WTC11 (cell line): ENCODE measurements around the gene HDAC8. TPM values are rescaled to one million over a fixed set of nuclear protein-coding genes. Genes with fewer than 3 reads are reported as not detected.
"Not testable (repeated sequence)": the region's sequence is repeated elsewhere in the genome, so short reads cannot be mapped to it uniquely, and the experiment has no call there.

ENCODE experiments used
- ATAC-seq: fragments of 200-7000 bp; cut with Tn5 transposase; 2 replicates; pipeline ENCODE4 v1.10.0; 2021; ENCODE audit warnings: mild to moderate bottlenecking, moderate library complexity
- CTCF ChIA-PET: fragments of 300-600 bp; sonication (Branson Sonifier 250); formaldehyde crosslinking; loops from one replicate; lab custom pipeline; 2021; ENCODE audit warnings: antibody characterized with exemption; lab: Charles Lee
- POLR2A ChIA-PET: fragments of 350-600 bp; sonication (Branson Sonifier 250); formaldehyde crosslinking; loops from one replicate; lab custom pipeline; 2021; ENCODE audit warnings: antibody characterized with exemption; lab: Charles Lee
- DNase-seq: peaks from one replicate; pipeline ENCODE4 v3.0.0; 2021; ENCODE audit warnings: low spot score
- H3K27ac Mint-ChIP-seq: 2 replicates; pipeline ENCODE4 v1.8.0; 2021; ENCODE audit warnings: mixed read lengths
- H3K27me3 Mint-ChIP-seq: 2 replicates; pipeline ENCODE4 v1.8.0; 2021; ENCODE audit warnings: low read depth, mild to moderate bottlenecking, moderate library complexity, mixed read lengths
- H3K36me3 Mint-ChIP-seq: 2 replicates; pipeline ENCODE4 v1.8.0; 2021; ENCODE audit warnings: mixed read lengths
- H3K4me1 Mint-ChIP-seq: 2 replicates; pipeline ENCODE4 v1.8.0; 2022; ENCODE audit warnings: mixed read lengths
- H3K4me3 Mint-ChIP-seq: 2 replicates; pipeline ENCODE4 v1.8.0; 2021; ENCODE audit warnings: mild to moderate bottlenecking, moderate library complexity, mixed read lengths
- H3K9me3 Mint-ChIP-seq: 2 replicates; pipeline ENCODE4 v1.8.0; 2021; ENCODE audit warnings: mixed read lengths
- E2F5 ChIP-seq: sonication (generic); formaldehyde crosslinking; IDR thresholded peaks from 2 replicates; pipeline ENCODE4 v1.8.1; 2022; ENCODE audit warnings: mild to moderate bottlenecking, moderate library complexity, missing genetic modification reagents
- ELF4 ChIP-seq: sonication (generic); formaldehyde crosslinking; IDR thresholded peaks from 2 replicates; pipeline ENCODE4 v1.8.1; 2022; ENCODE audit warnings: low read depth, mild to moderate bottlenecking, moderate library complexity, missing genetic modification reagents
- EMX1 ChIP-seq: fragments of 250-450 bp; sonication (Bioruptor Pico); IDR thresholded peaks from 2 replicates; pipeline ENCODE4 v1.8.0; 2021; ENCODE audit warnings: mild to moderate bottlenecking
- ERG ChIP-seq: fragments of 250-450 bp; sonication (Bioruptor Pico); IDR thresholded peaks from 2 replicates; pipeline ENCODE4 v1.8.0; 2021; ENCODE audit warnings: mild to moderate bottlenecking
- ETV6 ChIP-seq: sonication (generic); formaldehyde crosslinking; IDR thresholded peaks from 2 replicates; pipeline ENCODE4 v1.8.1; 2022; ENCODE audit warnings: mild to moderate bottlenecking, missing genetic modification reagents
- FOXJ3 ChIP-seq: sonication (generic); formaldehyde crosslinking; IDR thresholded peaks from 2 replicates; pipeline ENCODE4 v1.9.0; 2021; ENCODE audit warnings: missing genetic modification reagents, mild to moderate bottlenecking, borderline replicate concordance
- FOXP4 ChIP-seq: sonication (generic); formaldehyde crosslinking; IDR thresholded peaks from 2 replicates; pipeline ENCODE4 v1.8.0; 2022; ENCODE audit warnings: mild to moderate bottlenecking, missing genetic modification reagents
- GABPB1 ChIP-seq: sonication (generic); formaldehyde crosslinking; IDR thresholded peaks from 2 replicates; pipeline ENCODE4 v1.8.1; 2023; ENCODE audit warnings: mild to moderate bottlenecking, missing genetic modification reagents
- KAT7 ChIP-seq: sonication (generic); formaldehyde crosslinking; IDR thresholded peaks from 2 replicates; pipeline ENCODE4 v1.8.1; 2023; ENCODE audit warnings: missing genetic modification reagents, mild to moderate bottlenecking, borderline replicate concordance
- NFYB ChIP-seq: sonication (generic); formaldehyde crosslinking; conservative IDR thresholded peaks from 2 replicates; pipeline ENCODE4 v1.8.0; 2022; ENCODE audit warnings: low read depth, missing genetic modification reagents
- NR1H2 ChIP-seq: sonication (generic); formaldehyde crosslinking; IDR thresholded peaks from 2 replicates; pipeline ENCODE4 v1.9.0; 2021; ENCODE audit warnings: mild to moderate bottlenecking, moderate library complexity, missing genetic modification reagents
- NR3C1 ChIP-seq: sonication (generic); formaldehyde crosslinking; conservative IDR thresholded peaks from 2 replicates; pipeline ENCODE4 v1.8.1; 2023; ENCODE audit warnings: low read depth, mild to moderate bottlenecking, missing genetic modification reagents
- PRRX2 ChIP-seq: fragments of 250-450 bp; sonication (Bioruptor Pico); IDR thresholded peaks from 2 replicates; pipeline ENCODE4 v1.8.0; 2021; ENCODE audit warnings: mild to moderate bottlenecking
- TEAD1 ChIP-seq: sonication (generic); formaldehyde crosslinking; IDR thresholded peaks from 2 replicates; pipeline ENCODE4 v1.8.0; 2022; ENCODE audit warnings: mild to moderate bottlenecking, missing genetic modification reagents
- ZMAT4 ChIP-seq: fragments of 250-450 bp; sonication (Bioruptor Pico); IDR thresholded peaks from 2 replicates; pipeline ENCODE4 v1.9.0; 2021; ENCODE audit warnings: mild to moderate bottlenecking
- ZNF121 ChIP-seq: sonication (generic); formaldehyde crosslinking; IDR thresholded peaks from 2 replicates; pipeline ENCODE4 v1.8.0; 2023; ENCODE audit warnings: missing genetic modification reagents
- ZNF138 ChIP-seq: sonication (generic); formaldehyde crosslinking; conservative IDR thresholded peaks from 2 replicates; pipeline ENCODE4 v1.8.1; 2022; ENCODE audit warnings: mild to moderate bottlenecking, moderate library complexity, missing genetic modification reagents
- ZNF219 ChIP-seq: sonication (generic); formaldehyde crosslinking; IDR thresholded peaks from 2 replicates; pipeline ENCODE4 v1.8.0; 2023; ENCODE audit warnings: missing genetic modification reagents, mild to moderate bottlenecking, borderline replicate concordance
- ZNF317 ChIP-seq: sonication (generic); formaldehyde crosslinking; IDR thresholded peaks from 2 replicates; pipeline ENCODE4 v1.8.1; 2023; ENCODE audit warnings: low read depth, mild to moderate bottlenecking, moderate library complexity, missing genetic modification reagents, borderline replicate concordance
- ZNF396 ChIP-seq: fragments of 250-450 bp; sonication (Bioruptor Pico); IDR thresholded peaks from 2 replicates; pipeline ENCODE4 v1.8.0; 2021; ENCODE audit warnings: mild to moderate bottlenecking, moderate library complexity, borderline replicate concordance
- ZNF512 ChIP-seq: sonication (generic); formaldehyde crosslinking; IDR thresholded peaks from 2 replicates; pipeline ENCODE4 v1.8.1; 2022; ENCODE audit warnings: missing genetic modification reagents, borderline replicate concordance
- ZNF671 ChIP-seq: fragments of 250-450 bp; sonication (Bioruptor Pico); IDR thresholded peaks from 2 replicates; pipeline ENCODE4 v1.8.0; 2021; ENCODE audit warnings: mild to moderate bottlenecking
- ZSCAN18 ChIP-seq: fragments of 250-450 bp; sonication (Bioruptor Pico); IDR thresholded peaks from 2 replicates; pipeline ENCODE4 v2.1.2; 2022; ENCODE audit warnings: mild to moderate bottlenecking, moderate library complexity
- total RNA-seq: library from RNA; stranded (reverse); gene quantifications from 3 replicates; pipeline ENCODE4 v1.2.3, GENCODE V29; 2021
- TF ChIP-seq, protein P1 (sequence below): sonication (generic); formaldehyde crosslinking; IDR thresholded peaks from 2 replicates; pipeline ENCODE4 v1.8.1; 2023; ENCODE audit warnings: mild to moderate bottlenecking, missing genetic modification reagents

Gene HDAC8
- total RNA-seq, 1 experiment from 2014 or later = 22.5 TPM

DNA sequence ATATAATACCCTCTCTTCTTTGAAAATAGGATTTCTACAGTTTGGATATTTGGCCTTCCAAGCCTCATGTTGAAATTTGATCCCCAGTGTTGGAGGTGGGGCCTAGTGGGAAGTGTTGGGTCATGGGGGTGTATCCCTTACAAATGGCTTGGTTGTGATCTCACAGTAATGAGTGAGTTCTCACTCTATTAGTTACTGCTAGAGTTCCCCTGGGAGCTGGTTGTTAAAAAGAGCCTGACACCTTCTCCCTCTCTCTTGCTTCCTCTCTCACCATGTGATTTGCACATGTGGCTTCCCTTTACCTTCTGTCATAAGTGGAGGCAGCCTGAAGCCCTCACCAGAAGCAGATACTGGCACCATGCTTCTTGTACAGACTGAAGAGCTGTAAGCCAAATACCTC lies 73.9 kb downstream of the HDAC8 start:
- POLR2A ChIA-PET = no interaction called here
- peaks cover 8% of the 10 kb centered on the region for H3K4me1 Mint-ChIP-seq
- no peaks in the 10 kb centered on the region for H3K9me3 Mint-ChIP-seq
- H3K27ac Mint-ChIP-seq = no peak overlapping the region
- ATAC-seq = peak; percentile 66
- no peak overlapping the region for H3K4me3 Mint-ChIP-seq
- CTCF ChIA-PET = no interaction called here
- TF ChIP-seq NFYB (no peak), ZNF317 (CRISPR knock-in tag) (no peak), ZMAT4 (CRISPR knock-in tag) (no peak), NR1H2 (CRISPR knock-in tag) (no peak), EMX1 (CRISPR knock-in tag) (no peak), ZNF396 (no peak), ERG (CRISPR knock-in tag) (no peak), ZNF138 (CRISPR knock-in tag) (no peak)
- H3K27me3 Mint-ChIP-seq = no peaks in the 10 kb centered on the region; the same call in 1 of the 2 replicates
- H3K36me3 Mint-ChIP-seq = no peaks in the 10 kb centered on the region
- peak; percentile 11 for DNase-seq

GRCh38 chrX:72495046-72495445 lies 77.6 kb downstream of the HDAC8 start:
- Mint-ChIP-seq H3K4me3 (no peak overlapping the region), H3K4me1 (peaks cover 8% of the 10 kb centered on the region), H3K27ac (no peak overlapping the region), H3K27me3 (no peaks in the 10 kb centered on the region; the same call in 1 of the 2 replicates), H3K36me3 (peaks cover 10% of the 10 kb centered on the region), H3K9me3 (no peaks in the 10 kb centered on the region)
- ATAC-seq (no peak), DNase-seq (no peak)
- no peak for TF ChIP-seq ZNF512 (CRISPR knock-in tag)
- no peak for TF ChIP-seq GABPB1 (CRISPR knock-in tag)
- no peak for TF ChIP-seq ZNF671 (CRISPR knock-in tag)
- no peak for TF ChIP-seq PRRX2 (CRISPR knock-in tag)
- POLR2A ChIA-PET = no interaction called here
- CTCF ChIA-PET = no interaction called here

DNA sequence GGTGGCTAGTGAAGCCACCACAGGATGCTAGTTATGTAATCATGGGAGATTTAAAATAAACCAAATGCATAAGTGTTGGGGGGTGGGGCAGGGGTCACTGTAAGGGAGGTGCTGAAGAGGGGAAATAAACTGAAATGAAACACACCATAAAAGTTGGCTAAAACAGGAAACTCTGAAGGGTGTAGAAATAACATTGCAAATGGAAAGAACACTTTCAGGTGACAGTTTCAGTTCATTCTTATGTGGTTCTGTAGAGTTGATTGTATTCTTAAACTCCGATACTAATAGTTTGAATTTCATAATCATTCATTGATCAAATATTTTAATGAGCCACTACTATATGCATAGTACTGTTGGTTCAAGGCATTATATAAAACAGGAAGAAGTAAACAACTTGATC lies 80.1 kb downstream of the HDAC8 start:
- POLR2A ChIA-PET = no interaction called here
- peaks cover 10% of the 10 kb centered on the region for H3K36me3 Mint-ChIP-seq
- DNase-seq (no peak), ATAC-seq (no peak)
- no peaks in the 10 kb centered on the region for H3K27me3 Mint-ChIP-seq
- H3K27ac Mint-ChIP-seq = no peak overlapping the region
- H3K4me1 Mint-ChIP-seq = peaks cover 10% of the 10 kb centered on the region
- TF ChIP-seq FOXP4 = no peak
- no peak for TF ChIP-seq E2F5 (CRISPR knock-in tag)
- no peak for TF ChIP-seq ZNF671 (CRISPR knock-in tag)
- TF ChIP-seq NR3C1 = no peak
- TF ChIP-seq TEAD1 (CRISPR knock-in tag) = no peak
- TF ChIP-seq NR1H2 (CRISPR knock-in tag) = no peak
- TF ChIP-seq ZNF121 = no peak
- no peak for TF ChIP-seq ELF4 (CRISPR knock-in tag)
- no peak for TF ChIP-seq ETV6 (CRISPR knock-in tag)
- TF ChIP-seq ZNF219 (CRISPR knock-in tag) = no peak
- TF ChIP-seq KAT7 (CRISPR knock-in tag) = no peak
- TF ChIP-seq ZSCAN18 (CRISPR knock-in tag) = no peak
- TF ChIP-seq FOXJ3 (CRISPR knock-in tag) = no peak
- TF ChIP-seq, protein P1, sequence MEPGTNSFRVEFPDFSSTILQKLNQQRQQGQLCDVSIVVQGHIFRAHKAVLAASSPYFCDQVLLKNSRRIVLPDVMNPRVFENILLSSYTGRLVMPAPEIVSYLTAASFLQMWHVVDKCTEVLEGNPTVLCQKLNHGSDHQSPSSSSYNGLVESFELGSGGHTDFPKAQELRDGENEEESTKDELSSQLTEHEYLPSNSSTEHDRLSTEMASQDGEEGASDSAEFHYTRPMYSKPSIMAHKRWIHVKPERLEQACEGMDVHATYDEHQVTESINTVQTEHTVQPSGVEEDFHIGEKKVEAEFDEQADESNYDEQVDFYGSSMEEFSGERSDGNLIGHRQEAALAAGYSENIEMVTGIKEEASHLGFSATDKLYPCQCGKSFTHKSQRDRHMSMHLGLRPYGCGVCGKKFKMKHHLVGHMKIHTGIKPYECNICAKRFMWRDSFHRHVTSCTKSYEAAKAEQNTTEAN = no peak
- CTCF ChIA-PET = no interaction called here
- H3K9me3 Mint-ChIP-seq = no peaks in the 10 kb centered on the region
- H3K4me3 Mint-ChIP-seq = no peak overlapping the region

DNA sequence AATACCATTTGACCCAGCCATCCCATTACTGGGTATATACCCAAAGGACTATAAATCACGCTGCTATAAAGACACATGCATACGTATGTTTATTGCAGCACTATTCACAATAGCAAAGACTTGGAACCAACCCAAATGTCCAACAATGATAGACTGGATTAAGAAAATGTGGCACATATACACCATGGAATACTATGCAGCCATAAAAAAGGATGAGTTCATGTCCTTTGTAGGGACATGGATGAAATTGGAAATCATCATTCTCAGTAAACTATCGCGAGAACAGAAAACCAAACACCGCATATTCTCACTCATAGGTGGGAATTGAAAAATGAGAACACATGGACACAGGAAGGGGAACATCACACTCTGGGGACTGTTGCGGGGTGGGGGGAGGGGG lies 82.4 kb downstream of the HDAC8 start:
- CTCF ChIA-PET, POLR2A ChIA-PET, H3K4me3 Mint-ChIP-seq: not testable (repeated sequence)

More for the DNA sequence above, 82.4 kb downstream of the HDAC8 start:
- H3K27me3 Mint-ChIP-seq, ATAC-seq, H3K9me3 Mint-ChIP-seq, H3K27ac Mint-ChIP-seq, DNase-seq: not testable (repeated sequence)
- Mint-ChIP-seq H3K36me3 (peaks cover 12% of the 10 kb centered on the region), H3K4me1 (peaks cover 12% of the 10 kb centered on the region)
